ENCODE results near the gene LCLAT1.

LCLAT1 gene

DNA sequence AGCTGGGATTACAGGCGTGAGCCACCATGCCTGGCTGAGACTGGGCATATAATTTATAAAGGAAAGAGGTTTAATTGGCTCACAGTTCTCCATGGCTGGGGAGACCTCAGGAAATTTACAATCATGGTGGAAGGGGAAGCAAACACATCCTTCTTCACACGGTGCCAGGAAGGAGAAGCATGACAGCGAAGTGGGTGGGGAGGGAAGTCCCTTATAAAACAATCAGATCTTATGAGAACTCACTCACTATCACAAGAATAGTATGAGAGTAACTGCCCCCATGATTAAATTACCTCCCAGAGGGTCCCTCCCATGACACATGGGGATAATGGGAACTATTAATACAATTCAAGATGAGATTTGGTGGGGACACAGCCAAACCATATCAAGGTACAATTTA is 7.8 kb upstream of the LCLAT1 start:
- H3K9me2 ChIP-seq (replicated peaks; ENCODE audit: insufficient read depth, low read length), result no peaks in the 10 kb centered on the region
- H3K36me3 ChIP-seq (ENCODE audit: low read length), result no peaks in the 10 kb centered on the region
- H3F3A ChIP-seq (ENCODE audit: insufficient read depth), result no peaks in the 10 kb centered on the region
- no peaks in the 10 kb centered on the region for H3K9me3 ChIP-seq (ENCODE audit: insufficient read depth, low read length)
- no peak overlapping the region for H3K27ac ChIP-seq (ENCODE audit: low read depth, low read length)
- H2AFZ ChIP-seq (ENCODE audit: low read depth, low read length, severe bottlenecking), result no peak overlapping the region
- H3K4me3 ChIP-seq (ENCODE audit: insufficient read depth, low read length, poor library complexity, severe bottlenecking), result no peak overlapping the region
- H3K4me2 ChIP-seq (ENCODE audit: low read depth, low read length, poor library complexity, severe bottlenecking), result no peak overlapping the region
- TF ChIP-seq EZH2phosphoT487 (conservative IDR thresholded peaks at IDR 0.05; ENCODE audit: low read length), result no peak
- TF ChIP-seq, protein P1, sequence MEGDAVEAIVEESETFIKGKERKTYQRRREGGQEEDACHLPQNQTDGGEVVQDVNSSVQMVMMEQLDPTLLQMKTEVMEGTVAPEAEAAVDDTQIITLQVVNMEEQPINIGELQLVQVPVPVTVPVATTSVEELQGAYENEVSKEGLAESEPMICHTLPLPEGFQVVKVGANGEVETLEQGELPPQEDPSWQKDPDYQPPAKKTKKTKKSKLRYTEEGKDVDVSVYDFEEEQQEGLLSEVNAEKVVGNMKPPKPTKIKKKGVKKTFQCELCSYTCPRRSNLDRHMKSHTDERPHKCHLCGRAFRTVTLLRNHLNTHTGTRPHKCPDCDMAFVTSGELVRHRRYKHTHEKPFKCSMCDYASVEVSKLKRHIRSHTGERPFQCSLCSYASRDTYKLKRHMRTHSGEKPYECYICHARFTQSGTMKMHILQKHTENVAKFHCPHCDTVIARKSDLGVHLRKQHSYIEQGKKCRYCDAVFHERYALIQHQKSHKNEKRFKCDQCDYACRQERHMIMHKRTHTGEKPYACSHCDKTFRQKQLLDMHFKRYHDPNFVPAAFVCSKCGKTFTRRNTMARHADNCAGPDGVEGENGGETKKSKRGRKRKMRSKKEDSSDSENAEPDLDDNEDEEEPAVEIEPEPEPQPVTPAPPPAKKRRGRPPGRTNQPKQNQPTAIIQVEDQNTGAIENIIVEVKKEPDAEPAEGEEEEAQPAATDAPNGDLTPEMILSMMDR (IDR thresholded peaks at IDR 0.05; ENCODE audit: insufficient read depth, low read length, poor library complexity, severe bottlenecking), result no peak
- no peaks in the 10 kb centered on the region for H3K79me2 ChIP-seq (ENCODE audit: insufficient read depth, low read length)
- H3K9ac ChIP-seq (ENCODE audit: low read length), result no peak overlapping the region
- H3K27me3 ChIP-seq (ENCODE audit: low read length), result no peaks in the 10 kb centered on the region
- no peaks in the 10 kb centered on the region for H4K20me1 ChIP-seq (ENCODE audit: low read depth, low read length)

DNA sequence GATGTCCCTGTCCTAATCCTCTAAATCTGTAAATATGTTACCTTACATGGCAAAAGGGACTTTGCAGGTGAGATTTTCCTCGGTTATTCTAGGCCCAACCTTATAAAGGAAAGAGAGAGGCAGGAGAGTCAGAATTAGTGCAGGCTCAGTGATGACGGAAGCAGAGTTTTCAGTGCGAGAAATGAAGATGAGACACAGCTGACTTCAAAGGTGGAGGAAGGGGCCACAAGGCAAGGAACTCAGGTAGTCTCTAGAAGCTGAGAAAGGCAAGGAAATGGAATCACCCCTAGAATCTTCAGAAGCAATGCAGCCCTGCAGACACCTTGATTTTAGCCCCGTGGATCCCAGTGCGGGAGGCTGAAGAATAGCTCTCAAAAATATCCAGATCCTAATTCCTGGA is 7.2 kb upstream of the LCLAT1 start:
- Histone ChIP-seq H3K9me2 (replicated peaks; ENCODE audit: insufficient read depth, low read length) (no peaks in the 10 kb centered on the region), H3K4me3 (ENCODE audit: insufficient read depth, low read length, poor library complexity, severe bottlenecking) (no peak overlapping the region)

DNA sequence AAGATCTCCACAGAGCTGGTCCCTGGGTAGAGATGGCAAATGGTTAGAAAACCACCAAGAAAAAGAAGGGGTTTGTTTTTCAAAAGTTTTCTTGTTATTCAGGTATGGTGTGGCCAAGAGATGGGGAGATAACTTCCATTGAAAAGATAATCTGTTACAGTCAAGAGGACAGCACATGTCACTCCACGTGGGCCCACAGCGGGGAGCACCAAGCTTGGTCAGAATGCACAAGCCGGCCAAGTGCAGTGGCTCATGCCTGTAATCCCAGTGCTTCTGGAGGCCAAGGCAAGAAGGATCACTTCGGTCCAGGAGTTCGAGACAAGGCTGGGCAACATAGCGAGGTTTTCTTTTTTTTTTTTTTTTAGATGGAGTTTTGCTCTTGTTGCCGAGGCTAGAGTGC is 6.0 kb upstream of the LCLAT1 start:
- no peaks in the 10 kb centered on the region for H4K20me1 ChIP-seq (ENCODE audit: low read depth, low read length)
- no peaks in the 10 kb centered on the region for H3F3A ChIP-seq (ENCODE audit: insufficient read depth)
- no peak overlapping the region for H3K4me3 ChIP-seq (ENCODE audit: insufficient read depth, low read length, poor library complexity, severe bottlenecking)
- H3K79me2 ChIP-seq (ENCODE audit: insufficient read depth, low read length), result no peaks in the 10 kb centered on the region
- no peak overlapping the region for H3K4me2 ChIP-seq (ENCODE audit: low read depth, low read length, poor library complexity, severe bottlenecking)
- no peak overlapping the region for H2AFZ ChIP-seq (ENCODE audit: low read depth, low read length, severe bottlenecking)
- H3K27me3 ChIP-seq (ENCODE audit: low read length), result no peaks in the 10 kb centered on the region
- TF ChIP-seq EZH2phosphoT487 (conservative IDR thresholded peaks at IDR 0.05; ENCODE audit: low read length), result no peak
- TF ChIP-seq, protein P1 (IDR thresholded peaks at IDR 0.05; ENCODE audit: insufficient read depth, low read length, poor library complexity, severe bottlenecking), result no peak
- H3K36me3 ChIP-seq (ENCODE audit: low read length), result no peaks in the 10 kb centered on the region
- H3K9me3 ChIP-seq (ENCODE audit: insufficient read depth, low read length), result no peaks in the 10 kb centered on the region
- H3K27ac ChIP-seq (ENCODE audit: low read depth, low read length), result no peak overlapping the region
- H3K9ac ChIP-seq (ENCODE audit: low read length), result no peak overlapping the region
- H3K9me2 ChIP-seq (replicated peaks; ENCODE audit: insufficient read depth, low read length), result no peaks in the 10 kb centered on the region

More for the DNA sequence above, 7.2 kb upstream of the LCLAT1 start:
- Histone ChIP-seq H3K9me3 (ENCODE audit: insufficient read depth, low read length) (no peaks in the 10 kb centered on the region), H4K20me1 (ENCODE audit: low read depth, low read length) (no peaks in the 10 kb centered on the region), H3K4me2 (ENCODE audit: low read depth, low read length, poor library complexity, severe bottlenecking) (no peak overlapping the region), H2AFZ (ENCODE audit: low read depth, low read length, severe bottlenecking) (no peak overlapping the region), H3K9ac (ENCODE audit: low read length) (no peak overlapping the region), H3K27me3 (ENCODE audit: low read length) (no peaks in the 10 kb centered on the region), H3K27ac (ENCODE audit: low read depth, low read length) (no peak overlapping the region), H3K79me2 (ENCODE audit: insufficient read depth, low read length) (no peaks in the 10 kb centered on the region), H3K36me3 (ENCODE audit: low read length) (no peaks in the 10 kb centered on the region), H3F3A (ENCODE audit: insufficient read depth) (no peaks in the 10 kb centered on the region)
- TF ChIP-seq, protein P1 (IDR thresholded peaks at IDR 0.05; ENCODE audit: insufficient read depth, low read length, poor library complexity, severe bottlenecking), result no peak
- no peak for TF ChIP-seq EZH2phosphoT487 (conservative IDR thresholded peaks at IDR 0.05; ENCODE audit: low read length)
